Gastroesophageal sphincter (tissue), 4 donors: ENCODE results near the gene ARPC5. TPM values are rescaled to one million over a fixed set of nuclear protein-coding genes. Genes with fewer than 3 reads are reported as not detected.

Experiments
- ATAC-seq: fragments of 150-250 bp; one replicate; pipeline ENCODE4 v1.9.1; 2016; ENCODE audit warnings: mild to moderate bottlenecking, moderate library complexity
- H3K27ac ChIP-seq, 4 donors: fragments of 200-600 bp; sonication (generic) in 3 of 4; 1 replicate in 3 of 4; 2 replicates in 1 of 4; pipeline ENCODE4 v1.5.1; 2016 to 2019
- H3K27me3 ChIP-seq: fragments of 200-600 bp; sonication (generic); one replicate; pipeline ENCODE4 v1.5.1; 2019
- H3K36me3 ChIP-seq, 2 donors: fragments of 200-600 bp; sonication (generic); one replicate each; pipeline ENCODE4 v1.5.1; 2019; ENCODE audit warnings: control low read depth in 1 of 2
- H3K4me1 ChIP-seq, 3 donors: fragments of 200-600 bp; sonication (generic); 1 replicate in 2 of 3; 2 replicates in 1 of 3; pipeline ENCODE4 v1.5.1; 2016 to 2019; ENCODE audit warnings: control low read depth in 2 of 3
- H3K4me3 ChIP-seq, 2 donors: fragments of 200-600 bp; sonication (generic); one replicate each; pipeline ENCODE4 v1.5.1; 2019; ENCODE audit warnings: mild to moderate bottlenecking in 1 of 2, moderate library complexity in 1 of 2
- H3K9me3 ChIP-seq, 3 donors: fragments of 200-600 bp; sonication (generic); one replicate each; pipeline ENCODE4 v1.5.1; 2017 to 2019; ENCODE audit warnings: control low read depth in 2 of 3
- EP300 ChIP-seq: sonication (generic); formaldehyde crosslinking; IDR thresholded peaks from one replicate; pipeline ENCODE4 v1.6.1; 2017; ENCODE audit warnings: antibody characterized with exemption, mild to moderate bottlenecking
- POLR2A ChIP-seq, 2 donors: fragments of 450-650 bp; IDR thresholded peaks; one replicate each; pipeline ENCODE4 v1.6.1; 2017; ENCODE audit warnings: antibody characterized with exemption in 2 of 2, mild to moderate bottlenecking in 2 of 2, moderate library complexity in 1 of 2
- POLR2AphosphoS5 ChIP-seq: sonication (generic); formaldehyde crosslinking; IDR thresholded peaks from one replicate; pipeline ENCODE4 v1.6.1; 2017; ENCODE audit warnings: antibody characterized with exemption
- WGBS, 2 donors: methylation state at CpG; one replicate each; pipeline ENCODE4 v1.1.5; 2018; ENCODE audit warnings: low coverage in 1 of 2; 5-methylcytosine and 5-hydroxymethylcytosine counted together
- total RNA-seq, 4 donors: library from RNA; depleted of rRNA; stranded (reverse); fragments of >200 nt; gene quantifications; one replicate each; pipeline ENCODE4 v1.1.0, GENCODE V29; 2016
- TF ChIP-seq, protein P1 (sequence below), 4 experiments: fragments of 200-600 bp in 2 of 4; fragments of 450-650 bp in 2 of 4; sonication (generic) in 1 of 4; IDR thresholded peaks; one replicate each; pipeline ENCODE4 v1.5.1; 2017 to 2019; ENCODE audit warnings: antibody characterized with exemption in 4 of 4, mild to moderate bottlenecking in 2 of 4, moderate library complexity in 2 of 4

The ARPC5 gene
- total RNA-seq, 4 donors from 2014 or later, result 66.8 to 154 (median 87.5) TPM

- 43 to 52% methylated on average over 2 to 5 of the region's 5 CpGs for WGBS, 2 donors
- Histone ChIP-seq H3K4me1 (peaks cover 2 to 38% (median 7%) of the 10 kb centered on the region in 3 donors), H3K9me3 (no peaks in the 10 kb centered on the region), H3K36me3 (no peaks in the 10 kb centered on the region), H3K27ac (peak within 1 kb of the TSS in 3 of 4 donors; percentile 44 to 55 (median 46)), H3K4me3 (no peak within 1 kb of the TSS), H3K27me3 (no peaks in the 10 kb centered on the region)
- no peak for ATAC-seq
- TF ChIP-seq POLR2A (IDR thresholded peaks at IDR 0.05) (no peak), POLR2AphosphoS5 (no peak), EP300 (no peak)
- TF ChIP-seq, protein P1, sequence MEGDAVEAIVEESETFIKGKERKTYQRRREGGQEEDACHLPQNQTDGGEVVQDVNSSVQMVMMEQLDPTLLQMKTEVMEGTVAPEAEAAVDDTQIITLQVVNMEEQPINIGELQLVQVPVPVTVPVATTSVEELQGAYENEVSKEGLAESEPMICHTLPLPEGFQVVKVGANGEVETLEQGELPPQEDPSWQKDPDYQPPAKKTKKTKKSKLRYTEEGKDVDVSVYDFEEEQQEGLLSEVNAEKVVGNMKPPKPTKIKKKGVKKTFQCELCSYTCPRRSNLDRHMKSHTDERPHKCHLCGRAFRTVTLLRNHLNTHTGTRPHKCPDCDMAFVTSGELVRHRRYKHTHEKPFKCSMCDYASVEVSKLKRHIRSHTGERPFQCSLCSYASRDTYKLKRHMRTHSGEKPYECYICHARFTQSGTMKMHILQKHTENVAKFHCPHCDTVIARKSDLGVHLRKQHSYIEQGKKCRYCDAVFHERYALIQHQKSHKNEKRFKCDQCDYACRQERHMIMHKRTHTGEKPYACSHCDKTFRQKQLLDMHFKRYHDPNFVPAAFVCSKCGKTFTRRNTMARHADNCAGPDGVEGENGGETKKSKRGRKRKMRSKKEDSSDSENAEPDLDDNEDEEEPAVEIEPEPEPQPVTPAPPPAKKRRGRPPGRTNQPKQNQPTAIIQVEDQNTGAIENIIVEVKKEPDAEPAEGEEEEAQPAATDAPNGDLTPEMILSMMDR (IDR thresholded peaks at IDR 0.05), result no peak
Measured at GRCh38 chr1:183652547-183653461, 17.2 kb upstream of the ARPC5 start, which contains the start of gene APOBEC4. Gene APOBEC4, minus strand, starts transcription at chr1:183653316. Its CDS starts 4,535 bp downstream, at chr1:183648781.

DNA sequence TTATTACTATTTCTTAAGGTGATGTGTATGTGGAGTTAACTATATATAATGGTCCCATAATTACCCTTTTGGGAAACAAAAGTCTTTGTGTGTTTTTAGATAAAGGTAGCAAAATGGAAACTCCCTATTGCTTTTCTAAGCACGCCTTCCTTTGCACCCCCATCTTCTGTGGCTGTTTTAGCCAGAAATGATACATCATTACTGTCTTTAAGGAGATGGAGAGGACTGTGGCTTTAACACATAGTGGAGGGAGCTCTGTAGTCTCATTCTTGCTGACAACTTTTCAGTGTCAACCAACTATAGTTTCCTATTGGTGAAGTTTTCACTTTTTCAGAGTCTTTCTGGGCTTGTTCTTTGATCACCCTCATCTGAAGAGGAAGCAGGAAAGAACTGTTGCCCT, 16.5 kb upstream of the ARPC5 start:
- no peak for ATAC-seq
- Histone ChIP-seq H3K9me3 (no peaks in the 10 kb centered on the region), H3K27me3 (no peaks in the 10 kb centered on the region), H3K36me3 (no peaks in the 10 kb centered on the region), H3K4me1 (peaks cover 2 to 38% (median 7%) of the 10 kb centered on the region in 3 donors), H3K4me3 (no peak overlapping the region), H3K27ac (no peak overlapping the region)
- 100% methylated on average over 1 of the region's 1 CpG for WGBS, 2 donors
- TF ChIP-seq POLR2A (IDR thresholded peaks at IDR 0.05), result no peak
- TF ChIP-seq POLR2AphosphoS5, result no peak
- TF ChIP-seq, protein P1 (IDR thresholded peaks at IDR 0.05), result no peak

DNA sequence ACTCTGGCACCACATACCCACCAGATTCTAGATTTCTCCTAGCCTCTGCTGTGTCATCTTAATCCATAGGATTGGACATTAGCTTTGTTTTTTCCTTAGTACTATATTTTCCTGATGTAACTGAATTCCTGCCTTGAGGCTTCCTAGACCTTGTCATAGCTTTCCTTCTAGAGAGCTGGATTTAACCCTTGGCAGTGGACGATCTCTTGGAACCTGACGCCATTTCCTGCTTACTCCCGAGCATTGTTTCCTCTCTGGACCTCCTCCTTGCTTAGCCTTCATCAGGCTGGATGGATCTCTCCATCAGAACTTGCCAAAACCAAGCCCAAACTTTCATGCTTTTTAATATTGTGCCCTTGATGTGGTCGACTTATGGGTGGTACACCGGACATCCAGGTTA, 16.0 kb upstream of the ARPC5 start:
- Histone ChIP-seq H3K4me1 (peaks cover 2 to 38% (median 7%) of the 10 kb centered on the region in 3 donors), H3K4me3 (no peak overlapping the region), H3K36me3 (no peaks in the 10 kb centered on the region), H3K27me3 (no peaks in the 10 kb centered on the region), H3K27ac (no peak overlapping the region), H3K9me3 (no peaks in the 10 kb centered on the region)
- no peak for ATAC-seq
- TF ChIP-seq, protein P1 (IDR thresholded peaks at IDR 0.05), result no peak
- TF ChIP-seq POLR2AphosphoS5, result no peak
- TF ChIP-seq POLR2A (IDR thresholded peaks at IDR 0.05), result no peak
- no peak for TF ChIP-seq EP300
- WGBS, 2 donors, result 83 to 89% methylated on average over 1 to 5 of the region's 5 CpGs

GRCh38 chr1:183648042-183648441, 12.5 kb upstream of the ARPC5 start:
- no peak overlapping the region for H3K4me3 ChIP-seq
- no peak for TF ChIP-seq POLR2AphosphoS5
- no peak for TF ChIP-seq POLR2A (IDR thresholded peaks at IDR 0.05)
- TF ChIP-seq EP300, result no peak
- TF ChIP-seq, protein P1 (IDR thresholded peaks at IDR 0.05), result no peak
- no peaks in the 10 kb centered on the region for H3K27me3 ChIP-seq
- peaks cover 0 to 6% (median 0%) of the 10 kb centered on the region in 3 donors for H3K4me1 ChIP-seq
- H3K36me3 ChIP-seq, result no peaks in the 10 kb centered on the region
- H3K9me3 ChIP-seq, result no peaks in the 10 kb centered on the region
- no peak for ATAC-seq
- WGBS, 2 donors, result 88 to 97% methylated on average over 6 to 8 of the region's 8 CpGs
- no peak overlapping the region for H3K27ac ChIP-seq

DNA sequence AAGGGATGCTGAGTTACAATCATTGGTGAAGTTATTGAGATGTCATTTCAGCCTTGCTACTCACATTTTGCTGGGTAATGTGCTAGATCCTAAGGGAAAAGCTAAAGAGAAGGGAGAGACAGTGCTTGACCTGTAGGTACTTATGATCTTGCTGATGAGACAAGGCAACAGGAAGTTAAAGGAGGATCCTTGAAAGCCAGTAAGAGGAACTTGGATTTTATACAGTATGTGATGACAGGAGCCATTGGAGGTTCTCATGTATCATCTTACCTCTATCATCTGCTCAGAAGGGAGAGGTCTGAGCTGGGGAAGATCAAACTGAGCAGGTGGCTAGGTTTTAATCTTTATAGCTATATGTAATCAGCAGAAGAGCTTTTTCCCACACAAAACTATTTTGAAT, 11.2 kb upstream of the ARPC5 start:
- Histone ChIP-seq H3K4me1 (no peaks in the 10 kb centered on the region), H3K4me3 (no peak overlapping the region), H3K36me3 (no peaks in the 10 kb centered on the region), H3K9me3 (no peaks in the 10 kb centered on the region), H3K27me3 (no peaks in the 10 kb centered on the region), H3K27ac (no peak overlapping the region)
- no peak for ATAC-seq
- TF ChIP-seq POLR2A (IDR thresholded peaks at IDR 0.05), result no peak
- TF ChIP-seq, protein P1 (IDR thresholded peaks at IDR 0.05), result no peak
- no peak for TF ChIP-seq EP300
- TF ChIP-seq POLR2AphosphoS5, result no peak
